Activated CD4-positive, alpha-beta T cell treated with anti-CD3 and anti-CD28 coated beads, Interleukin-2, amount 10 ng/mL, durations not matched to agents 24 days and 14 days (primary cell): ENCODE measurements around the gene IKBIP. TPM values are rescaled to one million over a fixed set of nuclear protein-coding genes. Genes with fewer than 3 reads are reported as not detected.
A peak's percentile ranks its signal among the peaks of the same experiment; 100 is the strongest.

Experiments
- DNase-seq: peaks from one replicate; pipeline ENCODE4 v3.0.0; 2022
- H3K27ac Mint-ChIP-seq: one replicate; pipeline ENCODE4 v1.8.0; 2022; ENCODE audit warnings: mild to moderate bottlenecking, mixed read lengths
- H3K27me3 Mint-ChIP-seq: one replicate; pipeline ENCODE4 v1.8.0; 2022; ENCODE audit warnings: mixed read lengths
- H3K36me3 Mint-ChIP-seq: one replicate; pipeline ENCODE4 v1.8.0; 2022; ENCODE audit warnings: low read depth, mild to moderate bottlenecking, mixed read lengths
- H3K4me1 Mint-ChIP-seq: one replicate; pipeline ENCODE4 v1.8.0; 2021; ENCODE audit warnings: mixed read lengths
- H3K4me3 Mint-ChIP-seq: one replicate; pipeline ENCODE4 v1.8.0; 2022; ENCODE audit warnings: mild to moderate bottlenecking, moderate library complexity, mixed read lengths
- H3K9me3 Mint-ChIP-seq: one replicate; pipeline ENCODE4 v1.8.0; 2021; ENCODE audit warnings: mixed read lengths
- intact Hi-C: fragments of 100-400 bp; cut with micrococcal nuclease; formaldehyde crosslinking; loops from one replicate; pipeline ENCODE4 v1.15.1; 2023
- total RNA-seq: library from RNA; stranded (reverse); gene quantifications from 2 replicates; pipeline ENCODE4 v1.2.3, GENCODE V29; 2022

The IKBIP gene, protein sequence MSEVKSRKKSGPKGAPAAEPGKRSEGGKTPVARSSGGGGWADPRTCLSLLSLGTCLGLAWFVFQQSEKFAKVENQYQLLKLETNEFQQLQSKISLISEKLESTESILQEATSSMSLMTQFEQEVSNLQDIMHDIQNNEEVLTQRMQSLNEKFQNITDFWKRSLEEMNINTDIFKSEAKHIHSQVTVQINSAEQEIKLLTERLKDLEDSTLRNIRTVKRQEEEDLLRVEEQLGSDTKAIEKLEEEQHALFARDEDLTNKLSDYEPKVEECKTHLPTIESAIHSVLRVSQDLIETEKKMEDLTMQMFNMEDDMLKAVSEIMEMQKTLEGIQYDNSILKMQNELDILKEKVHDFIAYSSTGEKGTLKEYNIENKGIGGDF
- total RNA-seq: 35.0 and 36.9 TPM in 2 replicates

DNA sequence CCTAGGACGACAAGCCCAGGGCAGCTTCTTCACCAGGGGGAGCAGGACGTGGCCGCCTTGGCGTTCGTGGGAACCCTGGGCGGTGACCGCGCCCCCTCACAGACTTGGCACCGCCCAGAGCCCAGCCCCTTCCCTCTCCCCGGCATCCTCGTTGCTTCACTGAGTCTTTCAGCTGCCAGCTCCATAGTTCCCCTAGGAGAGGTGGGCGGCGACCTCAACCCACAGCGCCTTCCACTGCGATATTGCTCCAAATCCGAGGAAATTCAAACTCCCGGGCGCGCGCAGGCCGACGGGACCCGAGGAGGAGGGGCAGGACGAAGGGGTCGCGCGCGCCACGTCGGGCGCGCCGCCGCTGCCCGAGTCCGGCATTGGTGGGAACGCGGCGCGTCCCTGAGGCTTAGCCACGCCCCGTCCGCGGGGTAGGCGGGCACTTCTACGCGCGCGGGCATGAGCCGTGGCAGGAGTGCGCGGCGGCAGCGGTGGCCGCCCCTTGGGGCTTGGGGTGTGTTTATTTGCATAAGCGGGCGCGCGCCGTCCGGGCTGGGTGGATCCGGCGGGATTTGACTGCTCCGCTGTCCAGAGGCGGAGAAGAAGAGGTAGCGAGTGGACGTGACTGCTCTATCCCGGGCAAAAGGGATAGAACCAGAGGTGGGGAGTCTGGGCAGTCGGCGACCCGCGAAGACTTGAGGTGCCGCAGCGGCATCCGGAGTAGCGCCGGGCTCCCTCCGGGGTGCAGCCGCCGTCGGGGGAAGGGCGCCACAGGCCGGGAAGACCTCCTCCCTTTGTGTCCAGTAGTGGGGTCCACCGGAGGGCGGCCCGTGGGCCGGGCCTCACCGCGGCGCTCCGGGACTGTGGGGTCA, at the start of gene IKBIP, which contains the start of gene APAF1:
Gene IKBIP, minus strand, starts transcription at position 77 of the 860 bp plus-strand sequence. CDS start 87 bp downstream, outside the sequence.
Gene APAF1, plus strand, starts transcription at position 579 of the 860 bp plus-strand sequence. CDS start 3,070 bp downstream, outside the sequence.
- Mint-ChIP-seq H3K36me3 (peaks cover 28% of the 10 kb centered on the region), H3K27ac (peak within 1 kb of the TSS; percentile 95), H3K4me1 (peaks cover 21% of the 10 kb centered on the region), H3K27me3 (no peaks in the 10 kb centered on the region), H3K4me3 (peak within 1 kb of the TSS; percentile 92), H3K9me3 (no peaks in the 10 kb centered on the region)
- intact Hi-C loops: loop anchor here (1.0 to 10.0 kb wide), 7 partner anchors 9 to 1560 kb away; partner anchors contain the start of genes ACTR6 and SLC25A3
- DNase-seq: peak; percentile 99

DNA sequence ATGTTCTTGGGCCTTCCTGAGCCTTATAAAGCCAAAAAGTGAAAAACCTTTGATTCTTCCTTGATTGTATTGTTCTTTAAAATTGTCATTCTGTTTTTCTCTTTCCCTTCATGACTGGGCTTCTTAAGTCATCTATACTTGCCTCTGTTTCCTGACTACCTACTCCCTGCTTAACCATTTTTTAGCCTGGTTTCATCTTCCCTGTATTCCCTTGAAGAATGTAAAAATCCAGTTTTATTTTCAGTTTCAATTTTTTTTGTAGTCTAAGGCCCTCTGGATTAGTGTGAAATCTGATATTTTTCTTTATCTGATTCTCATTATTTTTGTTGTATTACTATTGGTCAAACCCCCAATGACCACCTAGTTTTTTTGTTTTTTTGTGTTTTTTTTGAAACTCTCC, 46.8 kb upstream of the IKBIP start:
- H3K9me3 Mint-ChIP-seq: no peaks in the 10 kb centered on the region
- H3K27me3 Mint-ChIP-seq: no peaks in the 10 kb centered on the region
- peaks cover 16% of the 10 kb centered on the region for H3K4me1 Mint-ChIP-seq
- H3K36me3 Mint-ChIP-seq: peaks cover 54% of the 10 kb centered on the region
- no peak overlapping the region for H3K4me3 Mint-ChIP-seq
- no peak overlapping the region for H3K27ac Mint-ChIP-seq
- intact Hi-C loops: no loop called here
- DNase-seq: no peak

DNA sequence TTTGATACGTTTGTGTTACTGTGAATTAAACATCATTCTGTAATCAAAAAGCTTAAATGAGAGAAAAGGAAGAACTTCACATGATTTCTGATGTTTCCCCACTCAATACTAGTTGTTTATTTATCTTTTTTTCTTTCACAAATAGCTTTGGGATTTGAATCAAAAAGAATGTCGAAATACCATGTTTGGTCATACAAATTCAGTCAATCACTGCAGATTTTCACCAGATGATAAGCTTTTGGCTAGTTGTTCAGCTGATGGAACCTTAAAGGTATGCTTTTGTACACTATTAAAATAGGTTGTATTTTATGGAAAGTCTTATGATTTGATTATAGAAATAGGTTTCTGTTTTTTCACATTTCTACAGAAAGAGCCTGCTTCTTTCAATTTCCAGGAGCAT, 42.0 kb upstream of the IKBIP start:
- DNase-seq: no peak
- peaks cover 7% of the 10 kb centered on the region for H3K4me1 Mint-ChIP-seq
- intact Hi-C loops: no loop called here
- peaks cover 50% of the 10 kb centered on the region for H3K36me3 Mint-ChIP-seq
- H3K27ac Mint-ChIP-seq: no peak overlapping the region
- H3K4me3 Mint-ChIP-seq: no peak overlapping the region
- no peaks in the 10 kb centered on the region for H3K27me3 Mint-ChIP-seq
- no peaks in the 10 kb centered on the region for H3K9me3 Mint-ChIP-seq

DNA sequence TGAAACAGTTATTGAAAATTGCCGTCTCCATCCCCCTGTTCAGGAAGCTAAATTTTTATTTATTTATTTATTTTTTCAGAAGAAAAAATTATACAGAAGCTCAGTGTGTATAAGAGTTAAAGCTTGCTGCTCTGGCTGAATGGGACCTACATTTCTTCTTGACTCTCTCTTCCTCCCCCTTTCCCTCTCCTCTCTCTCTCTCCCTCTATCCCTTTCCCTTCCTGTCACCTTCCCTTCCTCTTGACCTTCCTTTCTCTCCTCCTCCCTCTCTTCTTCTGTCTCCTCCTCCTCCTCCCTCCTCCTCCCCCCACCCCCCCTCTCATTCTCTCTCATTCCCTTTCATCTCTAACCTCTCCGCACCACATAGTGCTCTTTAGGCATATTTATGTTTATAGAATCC, 39.6 kb upstream of the IKBIP start:
- peaks cover under 1% of the 10 kb centered on the region for H3K4me1 Mint-ChIP-seq
- intact Hi-C loops: no loop called here
- no peaks in the 10 kb centered on the region for H3K9me3 Mint-ChIP-seq
- H3K4me3 Mint-ChIP-seq: no peak overlapping the region
- DNase-seq: no peak
- no peak overlapping the region for H3K27ac Mint-ChIP-seq
- peaks cover 52% of the 10 kb centered on the region for H3K36me3 Mint-ChIP-seq
- H3K27me3 Mint-ChIP-seq: no peaks in the 10 kb centered on the region

DNA sequence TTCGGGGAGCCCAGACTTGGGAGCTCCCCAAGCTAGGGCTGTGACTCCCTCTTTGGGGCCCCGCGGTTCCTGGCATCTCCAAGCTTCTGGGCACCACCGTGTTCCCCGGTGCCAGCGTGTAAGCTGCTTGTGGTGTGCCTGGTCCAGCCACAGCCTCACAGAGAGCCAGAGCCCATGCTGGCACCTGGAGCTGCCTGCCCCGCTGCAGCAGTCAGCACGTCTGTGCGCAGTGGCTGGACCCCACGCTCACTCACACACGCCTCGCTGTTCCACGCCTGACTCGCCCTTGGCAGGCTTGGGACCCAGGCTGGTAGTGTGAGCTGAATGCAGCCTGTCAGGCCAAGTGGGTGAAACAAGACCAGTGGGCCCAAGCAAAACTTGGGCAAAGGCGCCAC, 35.0 kb upstream of the IKBIP start:
- intact Hi-C loops: no loop called here
- no peaks in the 10 kb centered on the region for H3K27me3 Mint-ChIP-seq
- H3K36me3 Mint-ChIP-seq: peaks cover 37% of the 10 kb centered on the region
- H3K27ac Mint-ChIP-seq: no peak overlapping the region
- H3K4me1 Mint-ChIP-seq: no peaks in the 10 kb centered on the region
- H3K4me3 Mint-ChIP-seq: no peak overlapping the region
- no peaks in the 10 kb centered on the region for H3K9me3 Mint-ChIP-seq
- no peak for DNase-seq

DNA sequence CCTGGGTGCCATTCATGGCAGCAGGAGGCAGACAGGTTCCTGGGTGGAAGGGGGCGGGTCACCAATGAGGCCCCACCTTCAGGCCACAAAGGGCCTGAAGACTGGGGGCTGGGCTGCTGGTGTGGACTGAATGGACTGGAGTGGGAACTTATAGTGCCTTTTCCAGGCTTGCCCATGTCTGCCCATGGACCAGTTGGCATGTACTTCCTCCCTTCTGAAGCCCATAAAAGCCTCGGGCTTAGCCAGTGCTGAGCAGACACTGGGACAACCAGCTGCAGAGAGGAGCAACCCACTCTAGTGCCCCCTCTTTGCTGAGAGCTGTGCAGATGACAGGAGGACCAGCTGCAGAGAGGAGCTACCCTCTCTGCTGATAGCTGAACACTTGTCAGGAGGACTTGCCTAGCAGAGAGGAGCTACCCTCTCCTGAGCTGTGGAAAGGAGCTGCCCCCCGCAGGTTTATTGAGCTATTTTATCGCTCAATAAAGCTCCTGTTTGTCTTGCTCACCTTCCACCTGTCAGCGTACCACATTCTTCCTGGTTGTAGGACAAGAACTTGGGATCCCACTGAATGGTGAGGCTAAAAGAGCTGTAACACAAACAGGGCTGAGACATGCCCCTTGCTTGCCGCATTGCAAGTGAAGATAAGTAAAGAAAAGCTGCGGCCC, 34.5 kb upstream of the IKBIP start:
- intact Hi-C loops: no loop called here
- Mint-ChIP-seq H3K4me3 (no peak overlapping the region), H3K4me1 (no peaks in the 10 kb centered on the region), H3K27ac (no peak overlapping the region), H3K9me3 (no peaks in the 10 kb centered on the region), H3K27me3 (no peaks in the 10 kb centered on the region), H3K36me3 (peaks cover 35% of the 10 kb centered on the region)
- DNase-seq: no peak

GRCh38 chr12:98678236-98678945, 33.8 kb upstream of the IKBIP start:
- peaks cover 37% of the 10 kb centered on the region for H3K36me3 Mint-ChIP-seq
- H3K27ac Mint-ChIP-seq: no peak overlapping the region
- no peaks in the 10 kb centered on the region for H3K9me3 Mint-ChIP-seq
- DNase-seq: no peak
- no peaks in the 10 kb centered on the region for H3K4me1 Mint-ChIP-seq
- H3K4me3 Mint-ChIP-seq: no peak overlapping the region
- intact Hi-C loops: no loop called here
- no peaks in the 10 kb centered on the region for H3K27me3 Mint-ChIP-seq

DNA sequence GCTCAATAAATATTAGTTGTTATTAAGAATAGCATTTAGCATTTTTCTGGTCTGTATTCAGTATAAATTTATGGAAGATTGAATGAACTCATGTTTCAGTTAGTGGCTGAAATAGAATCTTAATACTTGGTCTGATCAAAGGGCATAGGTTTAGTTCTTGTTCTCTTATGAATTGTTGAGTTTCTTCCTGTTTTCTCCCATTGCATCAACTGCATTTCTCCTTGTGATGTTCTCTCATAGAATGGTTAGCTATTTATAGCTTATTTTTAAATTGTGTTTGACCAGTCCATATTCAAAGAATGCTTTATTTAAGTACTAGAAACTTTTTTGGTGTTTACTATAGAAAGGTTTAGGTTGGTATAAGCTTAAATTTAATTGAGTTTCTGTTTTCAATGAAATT, 30.3 kb upstream of the IKBIP start:
- peaks cover 3% of the 10 kb centered on the region for H3K4me1 Mint-ChIP-seq
- H3K36me3 Mint-ChIP-seq: peaks cover 29% of the 10 kb centered on the region
- no peak overlapping the region for H3K27ac Mint-ChIP-seq
- no peak overlapping the region for H3K4me3 Mint-ChIP-seq
- intact Hi-C loops: no loop called here
- H3K27me3 Mint-ChIP-seq: no peaks in the 10 kb centered on the region
- H3K9me3 Mint-ChIP-seq: peaks cover 2% of the 10 kb centered on the region
- no peak for DNase-seq

DNA sequence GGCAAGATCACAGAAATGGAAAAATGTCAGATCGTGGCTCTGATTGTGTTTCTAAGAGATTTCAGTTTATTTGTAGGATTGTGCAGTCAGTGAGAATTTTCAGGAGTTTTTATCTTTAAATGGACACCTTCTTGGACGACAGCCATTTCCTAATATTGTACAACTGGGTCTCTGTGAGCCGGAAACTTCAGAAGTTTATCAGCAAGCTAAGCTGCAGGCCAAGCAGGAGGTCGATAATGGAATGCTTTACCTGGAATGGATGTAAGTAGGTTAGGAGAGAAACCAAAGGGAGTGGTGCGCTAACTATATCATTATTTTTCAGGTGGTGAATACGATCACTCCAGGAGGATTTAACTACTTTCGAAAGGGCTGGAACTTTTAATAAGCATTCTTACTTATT, 26.9 kb upstream of the IKBIP start:
- H3K4me3 Mint-ChIP-seq: no peak overlapping the region
- no peak for DNase-seq
- peaks cover 13% of the 10 kb centered on the region for H3K4me1 Mint-ChIP-seq
- H3K27ac Mint-ChIP-seq: no peak overlapping the region
- no peaks in the 10 kb centered on the region for H3K27me3 Mint-ChIP-seq
- peaks cover 7% of the 10 kb centered on the region for H3K9me3 Mint-ChIP-seq
- intact Hi-C loops: no loop called here
- H3K36me3 Mint-ChIP-seq: peaks cover 48% of the 10 kb centered on the region

- H3K9me3 Mint-ChIP-seq: peaks cover 7% of the 10 kb centered on the region
- no peaks in the 10 kb centered on the region for H3K27me3 Mint-ChIP-seq
- DNase-seq: no peak
- intact Hi-C loops: no loop called here
- H3K27ac Mint-ChIP-seq: no peak overlapping the region
- peaks cover 13% of the 10 kb centered on the region for H3K4me1 Mint-ChIP-seq
- H3K4me3 Mint-ChIP-seq: no peak overlapping the region
- H3K36me3 Mint-ChIP-seq: peaks cover 54% of the 10 kb centered on the region
Observed at GRCh38 chr12:98669751-98670150, 25.2 kb upstream of the IKBIP start.

DNA sequence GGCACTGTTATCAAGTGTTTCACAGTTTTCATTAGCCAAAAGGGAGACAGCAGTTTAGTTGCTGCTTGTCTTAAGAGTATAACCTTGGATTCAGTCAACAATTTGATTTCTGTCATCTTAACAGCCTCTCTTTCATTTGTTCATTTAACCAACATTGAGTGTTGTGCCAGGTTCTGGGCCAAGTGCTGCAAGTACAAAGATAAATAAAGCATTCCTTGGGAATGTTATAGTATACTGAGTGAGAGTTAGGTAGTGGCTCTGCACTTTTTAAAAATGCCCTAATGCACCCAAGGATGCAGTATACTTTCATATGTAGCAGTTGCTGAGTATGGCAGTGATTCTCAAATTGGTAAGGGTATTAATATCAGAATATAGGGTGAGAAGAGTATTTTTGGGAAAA, 15.9 kb upstream of the IKBIP start:
- intact Hi-C loops: no loop called here
- H3K4me3 Mint-ChIP-seq: no peak overlapping the region
- H3K27ac Mint-ChIP-seq: no peak overlapping the region
- H3K36me3 Mint-ChIP-seq: peaks cover 44% of the 10 kb centered on the region
- H3K9me3 Mint-ChIP-seq: no peaks in the 10 kb centered on the region
- peaks cover 11% of the 10 kb centered on the region for H3K4me1 Mint-ChIP-seq
- H3K27me3 Mint-ChIP-seq: no peaks in the 10 kb centered on the region
- DNase-seq: no peak

DNA sequence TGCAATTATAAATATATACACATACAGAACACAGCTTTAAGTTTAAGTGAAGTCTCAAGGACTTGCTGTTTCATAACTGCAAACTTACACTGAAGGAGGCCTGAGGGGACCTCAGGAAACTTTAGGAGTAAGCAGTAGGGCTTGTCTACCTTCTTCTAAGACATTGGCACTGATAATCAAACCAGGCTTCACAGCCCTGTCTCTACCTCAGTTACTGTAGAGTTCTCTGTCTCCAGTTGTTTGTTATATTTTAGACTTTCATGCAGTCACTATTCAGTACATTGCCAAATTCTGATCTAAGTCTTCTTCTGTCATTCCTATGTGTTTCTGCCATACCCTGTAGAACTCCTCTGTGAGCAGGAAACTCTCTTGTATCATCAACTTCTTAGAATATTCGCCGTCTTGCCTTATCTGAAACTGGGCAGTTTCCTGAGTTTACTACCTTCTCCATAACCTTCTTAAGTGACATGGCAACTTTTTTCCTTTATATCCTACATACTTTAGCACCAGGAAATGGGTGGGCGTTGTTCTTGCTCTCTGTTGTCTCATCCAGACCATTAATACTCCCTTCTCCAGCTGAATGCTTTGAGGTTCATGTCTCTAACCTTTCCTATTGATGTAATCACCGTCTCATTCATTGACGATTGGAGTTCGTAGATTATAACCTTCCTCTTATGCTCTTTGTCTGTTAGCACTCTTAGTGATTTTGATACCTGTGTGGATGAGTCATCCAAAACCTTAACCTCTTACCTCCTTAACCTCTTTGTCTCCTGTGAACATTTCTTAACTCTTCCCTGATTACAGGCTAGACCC, 11.9 kb upstream of the IKBIP start:
- Mint-ChIP-seq H3K9me3 (no peaks in the 10 kb centered on the region), H3K27ac (peak overlapping the region; percentile 65), H3K4me1 (peaks cover 15% of the 10 kb centered on the region), H3K27me3 (no peaks in the 10 kb centered on the region), H3K36me3 (peaks cover 38% of the 10 kb centered on the region), H3K4me3 (peak overlapping the region; percentile 27)
- intact Hi-C loops: loop anchor here (5.0 kb wide), 1 partner anchor 86 kb away; no protein-coding TSS in a partner anchor
- DNase-seq: no peak
